ENCODE results near the gene GRIK4.
"Not testable (repeated sequence)": the region's sequence is repeated elsewhere in the genome, so short reads cannot be mapped to it uniquely, and the experiment has no call there.

Gene GRIK4

GRCh38 chr11:120577624-120578363 lies 66.2 kb downstream of the GRIK4 start:
- DNase-seq, result no peak

GRCh38 chr11:120578596-120579154 lies 67.1 kb downstream of the GRIK4 start:
- no peak for DNase-seq

- no peak for DNase-seq
Measured at GRCh38 chr11:120579611-120580031, 68.1 kb downstream of the GRIK4 start.

- DNase-seq, result no peak
Measured at GRCh38 chr11:120581313-120581712, 69.8 kb downstream of the GRIK4 start.

GRCh38 chr11:120582535-120582934 lies 71.0 kb downstream of the GRIK4 start:
- not testable (repeated sequence) for DNase-seq

GRCh38 chr11:120586072-120586471 lies 74.5 kb downstream of the GRIK4 start:
- no peak for DNase-seq

GRCh38 chr11:120586728-120587127 lies 75.2 kb downstream of the GRIK4 start:
- no peak for DNase-seq

GRCh38 chr11:120587299-120587698 lies 75.8 kb downstream of the GRIK4 start:
- DNase-seq, result no peak

GRCh38 chr11:120589376-120589775 lies 77.8 kb downstream of the GRIK4 start:
- no peak for DNase-seq

GRCh38 chr11:120590472-120590871 lies 78.9 kb downstream of the GRIK4 start:
- DNase-seq, result no peak

GRCh38 chr11:120594746-120595145 lies 83.2 kb downstream of the GRIK4 start:
- no peak for DNase-seq

GRCh38 chr11:120595557-120595956 lies 84.0 kb downstream of the GRIK4 start:
- no peak for DNase-seq

- no peak for DNase-seq
Measured at GRCh38 chr11:120597250-120598215, 86.0 kb downstream of the GRIK4 start.

- DNase-seq, result no peak
Measured at GRCh38 chr11:120598517-120599257, 87.1 kb downstream of the GRIK4 start.

GRCh38 chr11:120599816-120600420 lies 88.4 kb downstream of the GRIK4 start:
- DNase-seq, result no peak

GRCh38 chr11:120601536-120601935 lies 90.0 kb downstream of the GRIK4 start:
- no peak for DNase-seq

GRCh38 chr11:120603071-120603470 lies 91.5 kb downstream of the GRIK4 start:
- no peak for DNase-seq

- no peak for DNase-seq
Measured at GRCh38 chr11:120605469-120605868, 93.9 kb downstream of the GRIK4 start.

GRCh38 chr11:120606211-120607010 lies 94.9 kb downstream of the GRIK4 start:
- no peak for DNase-seq

- no peak for DNase-seq
Measured at GRCh38 chr11:120608061-120608460, 96.5 kb downstream of the GRIK4 start.

- no peak for DNase-seq
Measured at GRCh38 chr11:120608760-120609211, 97.2 kb downstream of the GRIK4 start.
